H9 (cell line): ENCODE results near the gene MVP. TPM values are rescaled to one million over a fixed set of nuclear protein-coding genes. Genes with fewer than 3 reads are reported as not detected.

ENCODE experiments used
- DNase-seq: peaks from one replicate; pipeline ENCODE4 v3.0.0-alpha.2; 2017
- H2AFZ ChIP-seq: one replicate; pipeline ENCODE4 v1.6.1; 2013; ENCODE audit warnings: mild to moderate bottlenecking, low read length, control low read depth, moderate library complexity
- H2AK5ac ChIP-seq: 2 replicates; pipeline ENCODE4 v1.6.1; 2013; ENCODE audit warnings: low read length, control low read depth, mixed read lengths; ENCODE audit not compliant: insufficient read length
- H2BK120ac ChIP-seq: one replicate; pipeline ENCODE4 v1.6.1; 2013; ENCODE audit warnings: low read depth, mild to moderate bottlenecking, low read length, control low read depth, inconsistent platforms; ENCODE audit not compliant: poor library complexity, severe bottlenecking
- H2BK12ac ChIP-seq: 2 replicates; pipeline ENCODE4 v1.6.1; 2013; ENCODE audit warnings: low read length, control low read depth, mixed read lengths, low read depth; ENCODE audit not compliant: insufficient read length
- H2BK15ac ChIP-seq: 2 replicates; pipeline ENCODE4 v1.6.1; 2013; ENCODE audit warnings: low read depth, low read length, control low read depth
- H2BK20ac ChIP-seq: one replicate; pipeline ENCODE4 v1.6.1; 2013; ENCODE audit warnings: low read depth, mild to moderate bottlenecking, low read length, control low read depth, inconsistent platforms; ENCODE audit not compliant: poor library complexity, severe bottlenecking
- H2BK5ac ChIP-seq: 2 replicates; pipeline ENCODE4 v1.6.1; 2013; ENCODE audit warnings: low read length, control low read depth, mixed read lengths; ENCODE audit not compliant: insufficient read length
- H3K14ac ChIP-seq: 2 replicates; pipeline ENCODE4 v1.6.1; 2013; ENCODE audit warnings: low read length, control low read depth; ENCODE audit not compliant: insufficient read depth
- H3K18ac ChIP-seq: 2 replicates; pipeline ENCODE4 v1.6.1; 2013; ENCODE audit warnings: low read depth, mild to moderate bottlenecking, mixed read lengths, low read length, control low read depth; ENCODE audit not compliant: insufficient read length
- H3K23ac ChIP-seq: 2 replicates; pipeline ENCODE4 v1.6.1; 2013; ENCODE audit warnings: low read length, control low read depth, mixed read lengths, low read depth; ENCODE audit not compliant: insufficient read length
- H3K23me2 ChIP-seq: 2 replicates; pipeline ENCODE4 v1.6.1; 2013; ENCODE audit warnings: low read depth, mild to moderate bottlenecking, mixed read lengths, low read length, control low read depth; ENCODE audit not compliant: insufficient read length, poor library complexity, severe bottlenecking
- H3K27ac ChIP-seq: 2 replicates; pipeline ENCODE4 v1.5.1; 2013; ENCODE audit warnings: low read length, control low read depth, mixed read lengths, low read depth; ENCODE audit not compliant: insufficient read length
- H3K27me3 ChIP-seq: 2 replicates; pipeline ENCODE4 v1.6.1; 2013; ENCODE audit warnings: low read length, control low read depth, inconsistent platforms; ENCODE audit not compliant: insufficient read depth
- H3K4ac ChIP-seq: 2 replicates; pipeline ENCODE4 v1.6.1; 2013; ENCODE audit warnings: low read depth, mild to moderate bottlenecking, control low read depth, inconsistent platforms, low read length, moderate library complexity
- H3K4me1 ChIP-seq: 2 replicates; pipeline ENCODE4 v1.6.1; 2013; ENCODE audit warnings: low read length, control low read depth, inconsistent platforms; ENCODE audit not compliant: insufficient read depth
- H3K4me2 ChIP-seq: 2 replicates; pipeline ENCODE4 v1.6.1; 2013; ENCODE audit warnings: low read length, control low read depth, mixed read lengths; ENCODE audit not compliant: insufficient read length, insufficient read depth
- H3K56ac ChIP-seq: 2 replicates; pipeline ENCODE4 v1.6.1; 2013; ENCODE audit warnings: low read depth, mild to moderate bottlenecking, mixed read lengths, low read length, control low read depth; ENCODE audit not compliant: insufficient read length
- H3K79me1 ChIP-seq: 2 replicates; pipeline ENCODE4 v1.6.1; 2013; ENCODE audit warnings: low read depth, mild to moderate bottlenecking, moderate library complexity, low read length, control low read depth, inconsistent platforms; ENCODE audit not compliant: insufficient read depth, poor library complexity, severe bottlenecking
- H3K79me2 ChIP-seq: 2 replicates; pipeline ENCODE4 v1.6.1; 2013; ENCODE audit warnings: low read length, control low read depth, inconsistent platforms; ENCODE audit not compliant: insufficient read depth
- H3K9ac ChIP-seq: 2 replicates; pipeline ENCODE4 v1.6.1; 2013; ENCODE audit warnings: low read length, control low read depth, mixed read lengths; ENCODE audit not compliant: insufficient read length; ENCODE audit errors: extremely low read depth
- H3K9me3 ChIP-seq: one replicate; pipeline ENCODE4 v1.6.1; 2013; ENCODE audit warnings: low read depth, low read length, inconsistent platforms; ENCODE audit not compliant: control insufficient read depth
- H3T11ph ChIP-seq: one replicate; pipeline ENCODE4 v1.6.1; 2013; ENCODE audit warnings: mild to moderate bottlenecking, low read length, control low read depth, inconsistent platforms
- H4K20me1 ChIP-seq: one replicate; pipeline ENCODE4 v1.6.1; 2013; ENCODE audit not compliant: control insufficient read depth, insufficient read length, insufficient read depth
- H4K5ac ChIP-seq: 2 replicates; pipeline ENCODE4 v1.6.1; 2013; ENCODE audit warnings: low read depth, mild to moderate bottlenecking, mixed read lengths, low read length, control low read depth; ENCODE audit not compliant: insufficient read length
- H4K8ac ChIP-seq: replicated peaks from 2 replicates; pipeline ENCODE4 v1.6.1; 2013; ENCODE audit warnings: low read length, control low read depth, mixed read lengths, low read depth; ENCODE audit not compliant: insufficient read length
- H4K91ac ChIP-seq: 2 replicates; pipeline ENCODE4 v1.6.1; 2013; ENCODE audit warnings: low read depth, mild to moderate bottlenecking, moderate library complexity, mixed read lengths, low read length, control low read depth; ENCODE audit not compliant: insufficient read length
- H3K27ac Mint-ChIP-seq, 3 experiments: 2 replicates in 2 of 3; 3 replicates in 1 of 3; pipeline ENCODE4 v1.8.0; 2020 to 2021; ENCODE audit warnings: mixed read lengths in 3 of 3, mild to moderate bottlenecking in 1 of 3, moderate library complexity in 1 of 3
- H3K27me3 Mint-ChIP-seq: 2 replicates; pipeline ENCODE4 v1.8.0; 2021; ENCODE audit warnings: low read depth, mild to moderate bottlenecking, moderate library complexity, mixed read lengths
- H3K36me3 Mint-ChIP-seq, 3 experiments: 2 replicates in 2 of 3; 3 replicates in 1 of 3; pipeline ENCODE4 v1.8.0; 2020 to 2021; ENCODE audit warnings: low read depth in 3 of 3, mixed read lengths in 3 of 3; ENCODE audit not compliant: insufficient read depth in 1 of 3
- H3K4me1 Mint-ChIP-seq, 2 experiments: 2 replicates each; pipeline ENCODE4 v1.8.0; 2020; ENCODE audit warnings: mixed read lengths in 2 of 2
- H3K4me3 Mint-ChIP-seq, 2 experiments: 2 replicates in 1 of 2; 3 replicates in 1 of 2; pipeline ENCODE4 v1.8.0; 2020 to 2021; ENCODE audit warnings: mild to moderate bottlenecking in 2 of 2, mixed read lengths in 2 of 2, moderate library complexity in 1 of 2
- H3K9me3 Mint-ChIP-seq, 2 experiments: 2 replicates in 1 of 2; 3 replicates in 1 of 2; pipeline ENCODE4 v1.8.0; 2020; ENCODE audit warnings: mild to moderate bottlenecking in 2 of 2, mixed read lengths in 2 of 2, moderate library complexity in 1 of 2
- CTCF ChIP-seq: fragments of 200-600 bp; sonication (generic); conservative IDR thresholded peaks from 3 replicates; pipeline ENCODE4 v1.8.0; 2021; ENCODE audit warnings: antibody characterized with exemption, mild to moderate bottlenecking
- WGBS: extraction: QIAGEN DNeasy Blood & Tissue Kit; methylation state at CpG from one replicate; pipeline ENCODE4 v1.1.7; 2013; ENCODE audit warnings: missing lambda C conversion rate, low lambda C conversion rate, mixed read lengths; ENCODE audit not compliant: insufficient read length; ENCODE audit errors: extremely low coverage; 5-methylcytosine and 5-hydroxymethylcytosine counted together
- total RNA-seq: library from RNA; stranded (reverse); gene quantifications from 2 replicates; pipeline ENCODE4 v1.2.1, GENCODE V29; 2021

Gene MVP
- total RNA-seq, 1 experiment from 2014 or later, result 3.1 TPM

GRCh38 chr16:29774730-29775129 lies 45.5 kb upstream of the MVP start:
- H3K79me1 ChIP-seq, result no peaks in the 10 kb centered on the region
- Mint-ChIP-seq H3K4me1 (peaks cover 13 to 16% of the 10 kb centered on the region in 2 experiments), H3K36me3 (no peaks in the 10 kb centered on the region), H3K27me3 (peaks cover 20% of the 10 kb centered on the region), H3K9me3 (no peaks in the 10 kb centered on the region), H3K4me3 (no peak overlapping the region), H3K27ac (no peak overlapping the region)
- no peak overlapping the region for H2BK120ac ChIP-seq
- H2AFZ ChIP-seq, result no peak overlapping the region
- no peak overlapping the region for H2BK15ac ChIP-seq
- no peak overlapping the region for H3K18ac ChIP-seq
- no peak overlapping the region for H4K5ac ChIP-seq
- H4K20me1 ChIP-seq, result no peaks in the 10 kb centered on the region
- no peak overlapping the region for H3K9ac ChIP-seq
- H2BK5ac ChIP-seq, result no peak overlapping the region
- no peak for DNase-seq
- no peaks in the 10 kb centered on the region for H3K79me2 ChIP-seq
- no peaks in the 10 kb centered on the region; the same call in 1 of the 2 replicates for H3K27me3 ChIP-seq
- H3K27ac ChIP-seq, result no peak overlapping the region
- H2BK20ac ChIP-seq, result no peak overlapping the region
- H4K8ac ChIP-seq, result no peak overlapping the region
- no CpG with 5 or more reads among the region's 5 CpGs for WGBS
- no peak overlapping the region for H3K4me2 ChIP-seq
- no peaks in the 10 kb centered on the region for H3K4me1 ChIP-seq
- H3K23ac ChIP-seq, result no peak overlapping the region
- H2AK5ac ChIP-seq, result no peak overlapping the region
- H3K23me2 ChIP-seq, result no peaks in the 10 kb centered on the region
- no peak overlapping the region for H3T11ph ChIP-seq
- H3K9me3 ChIP-seq, result no peaks in the 10 kb centered on the region
- TF ChIP-seq CTCF, result no peak
- no peak overlapping the region for H3K14ac ChIP-seq
- no peak overlapping the region for H2BK12ac ChIP-seq
- no peak overlapping the region for H4K91ac ChIP-seq
- no peak overlapping the region for H3K4ac ChIP-seq
- H3K56ac ChIP-seq, result no peak overlapping the region
